A549 (cell line): ENCODE data around the gene TRMT11. TPM values are rescaled to one million over a fixed set of nuclear protein-coding genes. Genes with fewer than 3 reads are reported as not detected.

Experiments used
- ATAC-seq, 2 experiments: fragments of 200-7000 bp in 1 of 2; fragments of >200 bp in 1 of 2; cut with Nextera tagmentation in 1 of 2; cut with Tn5 transposase in 1 of 2; 3 replicates each; pipeline versions ENCODE4 v1.8.0 to v1.9.1; 2018 to 2020; ENCODE audit warnings: mild to moderate bottlenecking in 1 of 2, moderate library complexity in 1 of 2
- CTCF ChIA-PET: fragments of 300-600 bp; sonication (Branson Sonifier 250); formaldehyde crosslinking; extraction: SDS; loops from one replicate; lab custom pipeline; 2021; ENCODE audit warnings: antibody characterized with exemption, inconsistent platforms; lab: Yijun Ruan, JAX
- POLR2A ChIA-PET: fragments of 350-600 bp; formaldehyde crosslinking; extraction: SDS; loops from one replicate; lab custom pipeline; 2021; ENCODE audit warnings: antibody characterized with exemption, inconsistent platforms; lab: Yijun Ruan, JAX
- DNase-seq, 2 experiments: peaks; one replicate each; pipeline versions ENCODE4 v3.0.0 to v3.0.0-alpha.2; 2011 to 2016; ENCODE audit warnings: low read depth in 1 of 2, low spot score in 1 of 2
- FAIRE-seq: peaks from 2 replicates; lab custom pipeline; 2011; peaks lifted over from hg19 to GRCh38; lab: Jason Lieb, UNC
- H3K27ac ChIP-seq, 2 experiments: fragments of >200 bp; sonication (Bioruptor Twin); formaldehyde crosslinking; 3 replicates each; pipeline ENCODE4 v1.5.1; 2016 to 2017
- H3K4me1 ChIP-seq: fragments of >200 bp; sonication (Bioruptor Twin); formaldehyde crosslinking; 3 replicates; pipeline ENCODE4 v1.6.1; 2016
- H3K4me2 ChIP-seq: fragments of >200 bp; sonication (Bioruptor Twin); formaldehyde crosslinking; 3 replicates; pipeline ENCODE4 v1.6.1; 2016
- H3K4me3 ChIP-seq: fragments of >200 bp; sonication (Bioruptor Twin); formaldehyde crosslinking; 3 replicates; pipeline ENCODE4 v1.5.1; 2016
- H3K9me3 ChIP-seq: fragments of >200 bp; sonication (Bioruptor Twin); formaldehyde crosslinking; 3 replicates; pipeline ENCODE4 v1.6.1; 2016
- CEBPB ChIP-seq, 2 experiments: fragments of >200 bp in 1 of 2; sonication (Bioruptor Twin) in 1 of 2; formaldehyde crosslinking in 1 of 2; IDR thresholded peaks; 2 replicates each; pipeline ENCODE4 v1.6.1; 2012 to 2016
- CHD2 ChIP-seq: fragments of 150-350 bp; IDR thresholded peaks from 2 replicates; pipeline ENCODE4 v1.6.1; 2014; ENCODE audit warnings: low read length; ENCODE audit not compliant: partially characterized antibody
- EHMT2 ChIP-seq: fragments of 200-600 bp; sonication (generic); IDR thresholded peaks from 2 replicates; pipeline ENCODE4 v1.6.1; 2016; ENCODE audit warnings: antibody characterized with exemption, low read depth, mild to moderate bottlenecking, moderate library complexity
- ESRRA ChIP-seq: fragments of 150-350 bp; IDR thresholded peaks from 2 replicates; pipeline ENCODE4 v1.6.1; 2014; ENCODE audit warnings: mild to moderate bottlenecking, low read length, borderline replicate concordance
- FOSB ChIP-seq: fragments of 250-450 bp; sonication (Bioruptor Pico); IDR thresholded peaks from 2 replicates; pipeline ENCODE4 v1.5.0; 2020; ENCODE audit warnings: mild to moderate bottlenecking, moderate library complexity
- HEYL ChIP-seq: fragments of 250-450 bp; sonication (Bioruptor Pico); IDR thresholded peaks from 2 replicates; pipeline ENCODE4 v1.8.0; 2021; ENCODE audit warnings: mild to moderate bottlenecking, moderate library complexity
- HOXB5 ChIP-seq: fragments of 250-450 bp; sonication (Bioruptor Pico); IDR thresholded peaks from 2 replicates; pipeline ENCODE4 v1.5.0; 2020; ENCODE audit warnings: mild to moderate bottlenecking, moderate library complexity
- JUNB ChIP-seq: fragments of >200 bp; sonication (Bioruptor Twin); formaldehyde crosslinking; IDR thresholded peaks from 2 replicates; pipeline ENCODE4 v1.6.1; 2016
- NFE2L2 ChIP-seq: fragments of 150-350 bp; conservative IDR thresholded peaks from 2 replicates; pipeline ENCODE4 v1.6.1; 2014; ENCODE audit warnings: low read length
- NR3C1 ChIP-seq: fragments of >200 bp; sonication (Bioruptor Twin); formaldehyde crosslinking; IDR thresholded peaks from 3 replicates; pipeline ENCODE4 v1.6.1; 2017
- RAD21 ChIP-seq, 2 experiments: fragments of >200 bp in 1 of 2; sonication (Bioruptor Twin) in 1 of 2; formaldehyde crosslinking in 1 of 2; IDR thresholded peaks in 1 of 2; conservative IDR thresholded peaks in 1 of 2; 2 replicates in 1 of 2; 3 replicates in 1 of 2; pipeline ENCODE4 v1.6.1; 2012 to 2018; ENCODE audit warnings: inconsistent platforms in 1 of 2
- RARB ChIP-seq: fragments of 250-450 bp; sonication (Bioruptor Pico); IDR thresholded peaks from 2 replicates; pipeline ENCODE4 v1.8.0; 2021; ENCODE audit warnings: mild to moderate bottlenecking, moderate library complexity
- RCOR1 ChIP-seq: fragments of 150-350 bp; IDR thresholded peaks from 2 replicates; pipeline ENCODE4 v1.6.1; 2014; ENCODE audit warnings: antibody characterized with exemption, low read length, low read depth
- RNF2 ChIP-seq: fragments of 200-600 bp; sonication (generic); IDR thresholded peaks from 2 replicates; pipeline ENCODE4 v1.6.1; 2016; ENCODE audit warnings: low read depth, mild to moderate bottlenecking, antibody characterized with exemption, moderate library complexity, borderline replicate concordance
- SMC3 ChIP-seq: fragments of >200 bp; sonication (Bioruptor Twin); formaldehyde crosslinking; IDR thresholded peaks from 3 replicates; pipeline ENCODE4 v1.6.1; 2018; ENCODE audit warnings: inconsistent platforms
- ZC3H11A ChIP-seq: fragments of 450-650 bp; IDR thresholded peaks from 2 replicates; pipeline ENCODE4 v1.6.1; 2014; ENCODE audit warnings: antibody characterized with exemption, mild to moderate bottlenecking
- WGBS: methylation state at CpG from one replicate; pipeline ENCODE4 v1.1.6; 2017; ENCODE audit errors: missing lambda C conversion rate; 5-methylcytosine and 5-hydroxymethylcytosine counted together
- polyA plus RNA-seq, 4 experiments: library from polyadenylated mRNA; depleted of rRNA in 3 of 4; stranded (reverse); fragments of >200 nt; fragmentation: RNase III in 1 of 4; extraction: RNeasy Plus Mini Kit Qiagen cat#74134 plus additional on column Dnase treatment in 1 of 4; gene quantifications; 2 replicates in 3 of 4; 3 replicates in 1 of 4; pipeline ENCODE4 v1.2.3, GENCODE V29; 2011 to 2017
- TF ChIP-seq, protein P1 (sequence below): IDR thresholded peaks from 2 replicates; pipeline ENCODE4 v1.6.1; 2012; ENCODE audit warnings: low read depth, borderline replicate concordance
- TF ChIP-seq, protein P2 (sequence below): fragments of 150-350 bp; IDR thresholded peaks from 2 replicates; pipeline ENCODE4 v1.6.1; 2014; ENCODE audit warnings: low read depth, mild to moderate bottlenecking, low read length
- TF ChIP-seq, protein P3 (sequence below): fragments of >200 bp; sonication (Bioruptor Twin); formaldehyde crosslinking; IDR thresholded peaks from 3 replicates; pipeline ENCODE4 v1.6.1; 2016
- TF ChIP-seq, protein P4 (sequence below): fragments of >200 bp; sonication (Bioruptor Twin); formaldehyde crosslinking; IDR thresholded peaks from 2 replicates; pipeline ENCODE4 v1.6.1; 2016
- TF ChIP-seq, protein P5 (sequence below): fragments of 450-650 bp; IDR thresholded peaks from 2 replicates; pipeline ENCODE4 v1.6.1; 2014; ENCODE audit warnings: antibody characterized with exemption
- TF ChIP-seq, protein P6 (sequence below): fragments of >200 bp; sonication (Bioruptor Twin); formaldehyde crosslinking; IDR thresholded peaks from 3 replicates; pipeline ENCODE4 v1.5.1; 2016
- TF ChIP-seq, protein P7 (sequence below): fragments of 200-600 bp; sonication (generic); IDR thresholded peaks from 2 replicates; pipeline ENCODE4 v1.6.1; 2016; ENCODE audit warnings: antibody characterized with exemption, mild to moderate bottlenecking, moderate library complexity

Gene TRMT11
- polyA plus RNA-seq, 2 of the 4 experiments (the other 2 are of a cell fraction): 17.4 to 44.1 TPM

DNA sequence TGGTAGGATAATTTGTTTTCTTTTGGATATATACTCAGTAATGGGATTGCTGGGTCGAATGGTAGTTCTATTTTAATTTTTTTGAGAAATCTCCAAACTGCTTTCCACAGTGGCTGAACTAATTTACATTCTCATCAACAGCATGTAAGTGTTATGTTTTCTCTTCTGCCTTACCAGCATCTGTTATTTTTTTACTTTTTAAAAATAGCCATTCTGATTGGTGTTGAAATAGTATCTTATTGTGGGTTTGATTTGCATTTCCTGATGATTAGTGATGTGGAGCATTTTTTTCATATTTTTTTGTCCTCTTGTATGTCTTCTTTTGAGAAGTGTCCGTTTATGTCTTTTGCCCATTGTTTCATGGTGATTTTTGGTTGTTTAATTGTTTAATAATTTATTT, 17.8 kb upstream of the TRMT11 start:
- Histone ChIP-seq H3K4me1 (peaks cover 6% of the 10 kb centered on the region; the same call in 2 of the 3 replicates), H3K9me3 (no peaks in the 10 kb centered on the region), H3K4me2 (no peak overlapping the region), H3K4me3 (no peak overlapping the region), H3K27ac (no peak overlapping the region)
- POLR2A ChIA-PET: no interaction called here
- no peak for DNase-seq
- CTCF ChIA-PET: interaction anchor here (3.4 kb wide), 1 partner anchor 11 kb away, joined by 19 read pairs; the partner anchor contains the start of gene HINT3
- 78% methylated on average over 2 of the region's 2 CpGs for WGBS
- no peak for TF ChIP-seq HOXB5
- TF ChIP-seq ESRRA: no peak
- TF ChIP-seq, protein P1, sequence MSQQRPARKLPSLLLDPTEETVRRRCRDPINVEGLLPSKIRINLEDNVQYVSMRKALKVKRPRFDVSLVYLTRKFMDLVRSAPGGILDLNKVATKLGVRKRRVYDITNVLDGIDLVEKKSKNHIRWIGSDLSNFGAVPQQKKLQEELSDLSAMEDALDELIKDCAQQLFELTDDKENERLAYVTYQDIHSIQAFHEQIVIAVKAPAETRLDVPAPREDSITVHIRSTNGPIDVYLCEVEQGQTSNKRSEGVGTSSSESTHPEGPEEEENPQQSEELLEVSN: no peak
- no peak for TF ChIP-seq RNF2
- no peak for TF ChIP-seq ZC3H11A
- no peak for TF ChIP-seq NR3C1
- no peak for TF ChIP-seq JUNB
- TF ChIP-seq, protein P2, sequence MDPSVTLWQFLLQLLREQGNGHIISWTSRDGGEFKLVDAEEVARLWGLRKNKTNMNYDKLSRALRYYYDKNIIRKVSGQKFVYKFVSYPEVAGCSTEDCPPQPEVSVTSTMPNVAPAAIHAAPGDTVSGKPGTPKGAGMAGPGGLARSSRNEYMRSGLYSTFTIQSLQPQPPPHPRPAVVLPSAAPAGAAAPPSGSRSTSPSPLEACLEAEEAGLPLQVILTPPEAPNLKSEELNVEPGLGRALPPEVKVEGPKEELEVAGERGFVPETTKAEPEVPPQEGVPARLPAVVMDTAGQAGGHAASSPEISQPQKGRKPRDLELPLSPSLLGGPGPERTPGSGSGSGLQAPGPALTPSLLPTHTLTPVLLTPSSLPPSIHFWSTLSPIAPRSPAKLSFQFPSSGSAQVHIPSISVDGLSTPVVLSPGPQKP: no peak
- no peak for TF ChIP-seq RARB (CRISPR knock-in tag)
- TF ChIP-seq, protein P3, sequence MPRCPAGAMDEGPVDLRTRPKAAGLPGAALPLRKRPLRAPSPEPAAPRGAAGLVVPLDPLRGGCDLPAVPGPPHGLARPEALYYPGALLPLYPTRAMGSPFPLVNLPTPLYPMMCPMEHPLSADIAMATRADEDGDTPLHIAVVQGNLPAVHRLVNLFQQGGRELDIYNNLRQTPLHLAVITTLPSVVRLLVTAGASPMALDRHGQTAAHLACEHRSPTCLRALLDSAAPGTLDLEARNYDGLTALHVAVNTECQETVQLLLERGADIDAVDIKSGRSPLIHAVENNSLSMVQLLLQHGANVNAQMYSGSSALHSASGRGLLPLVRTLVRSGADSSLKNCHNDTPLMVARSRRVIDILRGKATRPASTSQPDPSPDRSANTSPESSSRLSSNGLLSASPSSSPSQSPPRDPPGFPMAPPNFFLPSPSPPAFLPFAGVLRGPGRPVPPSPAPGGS: no peak
- TF ChIP-seq, protein P4, sequence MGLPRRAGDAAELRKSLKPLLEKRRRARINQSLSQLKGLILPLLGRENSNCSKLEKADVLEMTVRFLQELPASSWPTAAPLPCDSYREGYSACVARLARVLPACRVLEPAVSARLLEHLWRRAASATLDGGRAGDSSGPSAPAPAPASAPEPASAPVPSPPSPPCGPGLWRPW: no peak
- TF ChIP-seq, protein P5, sequence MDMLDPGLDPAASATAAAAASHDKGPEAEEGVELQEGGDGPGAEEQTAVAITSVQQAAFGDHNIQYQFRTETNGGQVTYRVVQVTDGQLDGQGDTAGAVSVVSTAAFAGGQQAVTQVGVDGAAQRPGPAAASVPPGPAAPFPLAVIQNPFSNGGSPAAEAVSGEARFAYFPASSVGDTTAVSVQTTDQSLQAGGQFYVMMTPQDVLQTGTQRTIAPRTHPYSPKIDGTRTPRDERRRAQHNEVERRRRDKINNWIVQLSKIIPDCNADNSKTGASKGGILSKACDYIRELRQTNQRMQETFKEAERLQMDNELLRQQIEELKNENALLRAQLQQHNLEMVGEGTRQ: no peak
- no peak for TF ChIP-seq CHD2
- no peak for TF ChIP-seq RAD21 (conservative IDR thresholded peaks at IDR 0.05 in 1 of 2, IDR thresholded peaks at IDR 0.05 in 1 of 2)
- no peak for TF ChIP-seq NFE2L2
- no peak for TF ChIP-seq HEYL (CRISPR knock-in tag)
- TF ChIP-seq SMC3: no peak
- TF ChIP-seq RCOR1: no peak
- ATAC-seq: no peak
- FAIRE-seq: no peak

DNA sequence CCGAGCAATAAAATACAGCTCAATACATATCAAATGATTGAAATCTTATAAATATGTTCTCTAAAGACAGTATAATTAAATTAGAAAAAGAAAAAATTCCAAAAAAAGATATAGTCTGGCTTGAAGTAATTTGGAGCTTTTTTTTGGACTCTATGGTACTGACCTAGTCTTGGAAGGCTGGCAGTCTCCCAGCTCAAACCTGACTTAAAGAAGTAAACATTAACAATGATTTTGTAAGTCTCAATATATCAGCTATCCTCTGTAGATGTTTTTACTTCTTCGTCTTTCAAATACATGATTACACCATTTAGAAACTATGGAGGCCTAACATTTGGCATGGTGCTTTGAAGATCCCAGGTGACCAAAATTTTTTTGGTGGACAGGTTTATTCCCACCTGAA, 15.6 kb upstream of the TRMT11 start:
- ATAC-seq: no peak
- CTCF ChIA-PET: interaction anchor here (0.8 to 3.4 kb wide), 8 partner anchors 14 to 660 kb away, joined by 3 to 19 read pairs (median 4); partner anchors contain the start of genes HINT3 and NCOA7
- Histone ChIP-seq H3K4me3 (no peak overlapping the region), H3K4me2 (no peak overlapping the region), H3K9me3 (no peaks in the 10 kb centered on the region), H3K4me1 (peaks cover 6% of the 10 kb centered on the region; the same call in 1 of the 3 replicates), H3K27ac (no peak overlapping the region)
- 23% methylated on average over 2 of the region's 2 CpGs for WGBS
- no peak for DNase-seq
- no peak for FAIRE-seq
- POLR2A ChIA-PET: interaction anchor here (1.2 kb wide), 1 partner anchor 15 kb away, joined by 3 read pairs; the partner anchor contains the start of gene TRMT11
- no peak for TF ChIP-seq FOSB (CRISPR knock-in tag)
- TF ChIP-seq, protein P6, sequence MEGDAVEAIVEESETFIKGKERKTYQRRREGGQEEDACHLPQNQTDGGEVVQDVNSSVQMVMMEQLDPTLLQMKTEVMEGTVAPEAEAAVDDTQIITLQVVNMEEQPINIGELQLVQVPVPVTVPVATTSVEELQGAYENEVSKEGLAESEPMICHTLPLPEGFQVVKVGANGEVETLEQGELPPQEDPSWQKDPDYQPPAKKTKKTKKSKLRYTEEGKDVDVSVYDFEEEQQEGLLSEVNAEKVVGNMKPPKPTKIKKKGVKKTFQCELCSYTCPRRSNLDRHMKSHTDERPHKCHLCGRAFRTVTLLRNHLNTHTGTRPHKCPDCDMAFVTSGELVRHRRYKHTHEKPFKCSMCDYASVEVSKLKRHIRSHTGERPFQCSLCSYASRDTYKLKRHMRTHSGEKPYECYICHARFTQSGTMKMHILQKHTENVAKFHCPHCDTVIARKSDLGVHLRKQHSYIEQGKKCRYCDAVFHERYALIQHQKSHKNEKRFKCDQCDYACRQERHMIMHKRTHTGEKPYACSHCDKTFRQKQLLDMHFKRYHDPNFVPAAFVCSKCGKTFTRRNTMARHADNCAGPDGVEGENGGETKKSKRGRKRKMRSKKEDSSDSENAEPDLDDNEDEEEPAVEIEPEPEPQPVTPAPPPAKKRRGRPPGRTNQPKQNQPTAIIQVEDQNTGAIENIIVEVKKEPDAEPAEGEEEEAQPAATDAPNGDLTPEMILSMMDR: no peak
- no peak for TF ChIP-seq CEBPB (IDR thresholded peaks at IDR 0.05)
- TF ChIP-seq SMC3: no peak
- TF ChIP-seq, protein P7, sequence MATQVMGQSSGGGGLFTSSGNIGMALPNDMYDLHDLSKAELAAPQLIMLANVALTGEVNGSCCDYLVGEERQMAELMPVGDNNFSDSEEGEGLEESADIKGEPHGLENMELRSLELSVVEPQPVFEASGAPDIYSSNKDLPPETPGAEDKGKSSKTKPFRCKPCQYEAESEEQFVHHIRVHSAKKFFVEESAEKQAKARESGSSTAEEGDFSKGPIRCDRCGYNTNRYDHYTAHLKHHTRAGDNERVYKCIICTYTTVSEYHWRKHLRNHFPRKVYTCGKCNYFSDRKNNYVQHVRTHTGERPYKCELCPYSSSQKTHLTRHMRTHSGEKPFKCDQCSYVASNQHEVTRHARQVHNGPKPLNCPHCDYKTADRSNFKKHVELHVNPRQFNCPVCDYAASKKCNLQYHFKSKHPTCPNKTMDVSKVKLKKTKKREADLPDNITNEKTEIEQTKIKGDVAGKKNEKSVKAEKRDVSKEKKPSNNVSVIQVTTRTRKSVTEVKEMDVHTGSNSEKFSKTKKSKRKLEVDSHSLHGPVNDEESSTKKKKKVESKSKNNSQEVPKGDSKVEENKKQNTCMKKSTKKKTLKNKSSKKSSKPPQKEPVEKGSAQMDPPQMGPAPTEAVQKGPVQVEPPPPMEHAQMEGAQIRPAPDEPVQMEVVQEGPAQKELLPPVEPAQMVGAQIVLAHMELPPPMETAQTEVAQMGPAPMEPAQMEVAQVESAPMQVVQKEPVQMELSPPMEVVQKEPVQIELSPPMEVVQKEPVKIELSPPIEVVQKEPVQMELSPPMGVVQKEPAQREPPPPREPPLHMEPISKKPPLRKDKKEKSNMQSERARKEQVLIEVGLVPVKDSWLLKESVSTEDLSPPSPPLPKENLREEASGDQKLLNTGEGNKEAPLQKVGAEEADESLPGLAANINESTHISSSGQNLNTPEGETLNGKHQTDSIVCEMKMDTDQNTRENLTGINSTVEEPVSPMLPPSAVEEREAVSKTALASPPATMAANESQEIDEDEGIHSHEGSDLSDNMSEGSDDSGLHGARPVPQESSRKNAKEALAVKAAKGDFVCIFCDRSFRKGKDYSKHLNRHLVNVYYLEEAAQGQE: no peak
- no peak for TF ChIP-seq EHMT2
- TF ChIP-seq, protein P3: no peak
- TF ChIP-seq, protein P4: no peak
